Stimulated activated CD4-positive, alpha-beta T cell treated with anti-CD3 and anti-CD28 coated beads, Interleukin-12 subunit alpha, Interleukin-12 subunit beta, amount 100 ng/mL, for 24 hours (primary cell): ENCODE data around the gene NEO1.

Experiments
- DNase-seq, 2 experiments: peaks; one replicate each; pipeline ENCODE4 v3.0.0-alpha.2; 2020; ENCODE audit warnings: low read depth in 2 of 2

The NEO1 gene

GRCh38 chr15:73303636-73304035 lies 251.4 kb downstream of the NEO1 start:
- no peak for DNase-seq

- DNase-seq, result no peak
These were observed 253.3 kb downstream of the NEO1 start for GRCh38 chr15:73305331-73306211.

GRCh38 chr15:73308305-73308704 lies 256.0 kb downstream of the NEO1 start:
- DNase-seq, result no peak

GRCh38 chr15:73313861-73314260 lies 261.6 kb downstream of the NEO1 start:
- no peak for DNase-seq

- no peak for DNase-seq
These were observed 265.6 kb downstream of the NEO1 start for GRCh38 chr15:73317651-73318462.

GRCh38 chr15:73318463-73319351 lies 266.4 kb downstream of the NEO1 start:
- no peak for DNase-seq

GRCh38 chr15:73319460-73320245 lies 267.4 kb downstream of the NEO1 start:
- DNase-seq, result no peak

GRCh38 chr15:73320619-73321180 lies 268.4 kb downstream of the NEO1 start:
- no peak for DNase-seq

- DNase-seq, result no peak
These were observed 269.5 kb downstream of the NEO1 start for GRCh38 chr15:73321496-73322450.

GRCh38 chr15:73322665-73323373 lies 270.6 kb downstream of the NEO1 start:
- no peak for DNase-seq

GRCh38 chr15:73323374-73323955 lies 271.2 kb downstream of the NEO1 start:
- DNase-seq, result no peak

GRCh38 chr15:73323956-73324355 lies 271.7 kb downstream of the NEO1 start:
- no peak for DNase-seq

- no peak for DNase-seq
These were observed 272.4 kb downstream of the NEO1 start for GRCh38 chr15:73324496-73325170.

- no peak for DNase-seq
These were observed 273.1 kb downstream of the NEO1 start for GRCh38 chr15:73325191-73325861.

- no peak for DNase-seq
These were observed 273.9 kb downstream of the NEO1 start for GRCh38 chr15:73326157-73326556.

- no peak for DNase-seq
These were observed 276.0 kb downstream of the NEO1 start for GRCh38 chr15:73328149-73328820.

- no peak for DNase-seq
These were observed 276.7 kb downstream of the NEO1 start for GRCh38 chr15:73328981-73329380.
